ENCODE measurements around the gene ATG9A.

DNA sequence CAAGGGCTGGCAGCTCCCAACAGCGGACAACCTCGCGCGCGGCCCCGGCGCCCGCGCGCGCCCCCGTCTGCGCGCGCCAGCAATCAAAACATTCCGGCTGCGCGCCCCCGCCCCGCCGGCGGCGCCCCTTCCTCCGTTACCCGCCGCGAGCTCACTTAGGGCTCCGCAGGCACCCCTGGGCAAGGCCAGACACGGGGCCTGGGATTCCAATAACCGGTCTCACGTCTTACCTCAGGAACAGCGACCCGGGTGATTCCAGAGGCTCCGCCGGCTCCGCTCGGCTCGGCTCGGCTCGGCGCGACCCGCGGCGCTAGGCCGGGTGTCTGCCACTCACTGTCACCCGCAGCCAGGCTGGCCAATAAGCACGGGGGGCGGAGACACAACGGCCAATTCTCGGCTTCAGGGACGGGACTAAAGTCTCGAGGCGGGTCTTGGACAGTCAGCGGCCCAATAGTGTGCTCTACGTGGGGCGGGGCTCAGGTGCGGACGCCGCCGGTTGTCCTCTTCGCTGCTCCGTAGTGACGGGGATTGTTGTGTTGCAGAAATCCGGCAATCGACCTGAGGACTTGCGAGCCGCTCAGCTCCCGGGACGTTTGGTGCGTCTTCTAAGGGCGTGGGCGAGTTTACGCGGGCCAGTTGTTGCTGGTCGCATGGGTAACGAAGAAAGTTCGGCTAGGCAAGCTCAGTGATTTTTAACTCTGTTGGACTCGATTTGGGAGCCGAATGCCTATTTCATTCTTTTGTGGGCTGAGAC, at the start of gene ATG9A, which contains the start of gene ANKZF1:
- TF ChIP-seq, protein P1, sequence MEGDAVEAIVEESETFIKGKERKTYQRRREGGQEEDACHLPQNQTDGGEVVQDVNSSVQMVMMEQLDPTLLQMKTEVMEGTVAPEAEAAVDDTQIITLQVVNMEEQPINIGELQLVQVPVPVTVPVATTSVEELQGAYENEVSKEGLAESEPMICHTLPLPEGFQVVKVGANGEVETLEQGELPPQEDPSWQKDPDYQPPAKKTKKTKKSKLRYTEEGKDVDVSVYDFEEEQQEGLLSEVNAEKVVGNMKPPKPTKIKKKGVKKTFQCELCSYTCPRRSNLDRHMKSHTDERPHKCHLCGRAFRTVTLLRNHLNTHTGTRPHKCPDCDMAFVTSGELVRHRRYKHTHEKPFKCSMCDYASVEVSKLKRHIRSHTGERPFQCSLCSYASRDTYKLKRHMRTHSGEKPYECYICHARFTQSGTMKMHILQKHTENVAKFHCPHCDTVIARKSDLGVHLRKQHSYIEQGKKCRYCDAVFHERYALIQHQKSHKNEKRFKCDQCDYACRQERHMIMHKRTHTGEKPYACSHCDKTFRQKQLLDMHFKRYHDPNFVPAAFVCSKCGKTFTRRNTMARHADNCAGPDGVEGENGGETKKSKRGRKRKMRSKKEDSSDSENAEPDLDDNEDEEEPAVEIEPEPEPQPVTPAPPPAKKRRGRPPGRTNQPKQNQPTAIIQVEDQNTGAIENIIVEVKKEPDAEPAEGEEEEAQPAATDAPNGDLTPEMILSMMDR (IDR thresholded peaks at IDR 0.05; ENCODE audit: low read depth, low read length, poor library complexity, severe bottlenecking), result no peak
- TF ChIP-seq EZH2phosphoT487 (IDR thresholded peaks at IDR 0.05; ENCODE audit: borderline replicate concordance, low read length), result no peak
